GM21367 (cell line): ENCODE results near the gene ACBD6.
"Not testable (repeated sequence)": the region's sequence is repeated elsewhere in the genome, so short reads cannot be mapped to it uniquely, and the experiment has no call there.

ENCODE experiments used
- ATAC-seq: cut with Tn5 transposase; IDR thresholded peaks from one replicate; pipeline ENCODE4 v1.9.1; 2021; ENCODE audit not compliant: unreplicated experiment

The ACBD6 gene, protein sequence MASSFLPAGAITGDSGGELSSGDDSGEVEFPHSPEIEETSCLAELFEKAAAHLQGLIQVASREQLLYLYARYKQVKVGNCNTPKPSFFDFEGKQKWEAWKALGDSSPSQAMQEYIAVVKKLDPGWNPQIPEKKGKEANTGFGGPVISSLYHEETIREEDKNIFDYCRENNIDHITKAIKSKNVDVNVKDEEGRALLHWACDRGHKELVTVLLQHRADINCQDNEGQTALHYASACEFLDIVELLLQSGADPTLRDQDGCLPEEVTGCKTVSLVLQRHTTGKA

DNA sequence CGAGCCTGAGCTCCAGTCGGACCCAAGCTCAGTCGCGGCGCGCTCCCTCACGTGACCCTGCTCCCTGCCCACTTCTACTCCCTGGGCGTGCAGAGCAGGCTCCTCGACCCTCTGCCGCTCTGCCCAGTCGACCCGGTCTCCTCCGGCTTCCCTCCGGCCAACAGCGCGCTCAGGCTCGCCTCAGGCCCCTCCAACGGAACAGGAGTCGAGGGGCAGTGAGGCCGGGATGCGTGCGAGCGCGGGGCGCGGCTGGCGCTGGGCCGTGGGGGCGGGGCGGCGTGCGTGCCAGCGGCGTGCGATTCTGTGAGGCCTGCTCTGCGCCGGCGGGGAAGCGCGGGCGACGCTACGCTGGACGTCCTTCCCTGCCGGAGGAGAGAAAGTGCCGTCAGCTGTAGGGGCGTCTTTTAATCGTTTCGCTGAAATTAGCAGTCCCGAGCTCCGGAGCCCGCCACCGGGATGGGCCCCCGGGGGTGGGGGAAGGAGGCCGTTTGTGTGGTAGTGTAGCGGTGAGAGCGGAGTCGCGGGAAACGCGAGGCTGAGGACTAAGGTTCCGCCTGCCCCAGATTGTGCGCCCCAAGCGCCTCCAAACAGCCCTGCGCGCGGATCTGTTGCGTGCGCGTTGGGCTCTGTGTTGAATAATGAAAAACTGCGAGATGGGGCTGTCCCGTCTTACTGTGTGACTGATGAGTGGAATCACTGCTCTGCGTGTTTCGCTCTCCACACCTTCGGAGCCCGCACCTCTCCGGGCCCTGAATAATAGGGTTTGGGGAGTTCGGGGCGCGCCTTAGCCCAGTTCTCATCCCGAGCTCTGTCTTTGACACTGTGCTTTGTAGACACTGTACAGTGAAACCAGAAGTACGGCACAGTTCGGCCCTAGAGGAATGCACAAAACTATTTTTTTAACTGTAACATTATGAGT is at the start of gene ACBD6:
ACBD6 (minus strand) TSS at position 217 of the 919 bp plus-strand sequence. CDS start 311 bp downstream, outside the sequence.
- ATAC-seq: peak; percentile 85

DNA sequence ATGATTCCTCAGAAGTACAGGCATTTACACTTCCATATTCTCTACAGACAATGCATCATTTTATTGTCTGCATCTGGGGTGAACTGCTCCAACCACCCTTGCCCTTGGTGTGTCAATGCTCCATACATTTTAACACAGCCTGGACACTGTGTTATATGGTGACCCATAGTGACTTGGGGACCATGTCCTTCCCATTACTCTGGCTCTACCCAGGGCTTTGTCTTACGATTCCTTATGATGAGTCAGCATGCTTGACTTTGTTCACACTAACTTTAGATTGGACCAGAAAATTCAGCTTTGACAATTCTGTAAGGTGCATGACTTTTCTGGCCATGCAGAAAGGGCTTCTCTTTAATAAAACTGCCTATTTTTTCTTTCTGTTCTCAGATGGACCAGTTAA is 49.6 kb upstream of the ACBD6 start:
- ATAC-seq: no peak

DNA sequence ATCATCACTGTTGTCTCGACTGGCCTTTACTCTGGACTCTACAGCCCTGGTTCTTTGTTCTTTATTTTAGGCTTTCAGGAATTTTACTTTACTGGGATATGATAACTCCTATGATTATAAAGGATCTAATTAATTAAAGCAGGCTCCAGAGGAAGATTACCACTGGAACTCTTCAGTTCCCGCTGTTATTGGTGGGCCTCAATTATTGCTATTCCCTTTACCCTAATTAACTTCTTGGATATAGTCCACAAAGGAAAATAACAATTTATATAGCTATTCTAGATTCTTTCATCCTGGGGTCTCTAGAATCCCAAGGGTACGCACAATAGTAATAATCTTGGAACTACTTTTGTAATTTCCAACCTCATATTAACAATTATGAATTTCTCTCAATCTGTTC is 47.9 kb upstream of the ACBD6 start:
- no peak for ATAC-seq

DNA sequence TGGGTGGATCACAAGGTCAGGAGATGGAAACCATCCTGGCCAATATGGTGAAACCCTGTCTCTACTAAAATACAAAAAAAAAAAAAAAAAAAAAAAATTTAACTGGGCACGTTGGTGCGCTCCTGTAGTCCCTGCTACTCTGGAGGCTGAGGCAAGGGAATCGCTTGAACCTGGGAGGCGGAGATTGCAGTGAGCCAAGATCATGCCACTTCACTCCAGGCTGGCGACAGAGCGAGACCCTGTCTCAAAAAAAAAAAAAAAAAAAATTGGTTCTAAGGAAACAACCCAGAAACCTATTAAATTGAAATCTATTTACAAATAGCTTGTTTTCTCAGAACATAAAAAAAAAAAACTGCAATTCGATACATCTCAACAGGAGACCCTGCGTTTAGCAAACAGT is 47.4 kb upstream of the ACBD6 start:
- not testable (repeated sequence) for ATAC-seq

DNA sequence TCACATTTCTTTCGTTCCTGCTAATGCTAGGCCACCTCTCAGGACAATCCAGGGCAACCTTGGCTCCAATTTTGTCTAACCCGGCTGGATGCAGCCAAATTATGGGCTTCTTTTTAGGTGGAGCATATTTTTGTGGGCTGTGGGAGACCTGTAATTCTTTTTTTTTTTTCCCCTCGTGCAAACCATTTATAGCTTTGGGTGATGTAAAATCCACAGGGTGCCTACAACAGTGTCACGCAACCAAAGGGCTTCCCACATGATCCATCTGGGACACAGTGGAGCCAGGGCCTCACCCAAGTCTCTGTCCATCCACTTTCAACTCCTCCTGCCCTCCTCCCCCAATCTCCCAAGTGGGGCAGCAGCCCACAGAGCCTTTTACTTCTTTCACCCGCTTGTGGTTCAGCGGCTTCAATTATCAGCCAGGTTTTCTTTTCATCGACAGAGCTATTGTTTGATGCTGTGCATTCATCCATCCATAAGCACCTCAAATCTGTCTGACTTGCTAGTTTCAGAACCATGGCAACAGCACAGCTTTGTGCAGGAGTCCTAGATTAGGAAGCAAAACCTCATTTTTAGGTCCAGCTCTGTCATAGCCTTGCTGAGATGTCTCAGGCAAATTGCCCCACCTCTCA is 46.4 kb upstream of the ACBD6 start:
- ATAC-seq: no peak

DNA sequence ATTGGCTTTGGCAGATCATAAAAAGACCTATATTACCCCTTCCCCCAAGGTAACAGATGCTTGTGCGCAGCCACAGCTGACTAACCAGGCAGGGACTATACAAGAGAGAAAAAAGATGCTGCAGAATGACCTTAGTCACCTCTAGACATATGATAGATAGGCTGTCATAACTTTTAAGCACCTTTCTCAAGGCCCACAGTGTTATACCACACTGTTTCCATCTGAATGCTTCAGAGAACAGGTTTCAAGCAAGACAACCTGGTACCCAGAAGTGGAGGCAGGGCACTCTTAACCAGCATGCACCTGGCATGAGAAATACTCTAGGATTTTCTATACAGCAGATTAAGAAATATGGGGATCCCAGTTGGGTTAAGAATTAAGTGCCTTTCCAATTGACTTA is 43.6 kb upstream of the ACBD6 start:
- ATAC-seq: no peak

DNA sequence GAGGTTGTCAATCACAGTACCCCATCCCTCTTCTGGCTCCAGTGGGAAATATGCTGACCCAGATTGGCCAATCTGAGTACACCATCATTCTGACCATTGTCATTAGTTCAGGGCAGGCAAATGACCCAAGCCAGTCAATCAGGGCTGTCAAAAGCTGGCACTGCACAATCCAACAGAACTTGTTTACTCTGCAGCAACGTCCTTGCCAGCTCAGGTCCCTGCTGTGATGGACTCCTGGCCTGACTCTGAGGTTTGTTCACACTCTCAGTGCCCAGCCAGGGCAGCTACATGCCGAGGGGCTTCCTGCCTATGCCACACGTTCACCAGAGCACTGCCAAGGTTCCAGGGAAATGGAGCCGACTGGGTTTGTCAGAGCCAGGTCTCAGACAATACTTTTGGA is 41.7 kb upstream of the ACBD6 start:
- no peak for ATAC-seq

DNA sequence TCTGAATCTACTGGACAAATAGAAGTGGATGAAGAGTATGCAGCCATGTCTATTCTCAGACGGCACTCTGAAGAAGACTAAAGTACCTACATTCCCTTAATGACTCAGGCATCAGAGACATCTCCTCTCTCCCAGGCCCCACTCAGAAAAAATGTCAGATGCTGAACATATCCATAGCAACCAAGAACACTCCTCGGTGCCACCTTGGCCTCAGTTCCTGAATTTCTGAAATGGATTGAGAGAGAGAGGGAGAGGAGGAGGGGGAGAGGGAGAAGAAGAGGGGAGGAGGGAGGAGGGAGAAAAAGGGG is 40.4 kb upstream of the ACBD6 start:
- no peak for ATAC-seq

DNA sequence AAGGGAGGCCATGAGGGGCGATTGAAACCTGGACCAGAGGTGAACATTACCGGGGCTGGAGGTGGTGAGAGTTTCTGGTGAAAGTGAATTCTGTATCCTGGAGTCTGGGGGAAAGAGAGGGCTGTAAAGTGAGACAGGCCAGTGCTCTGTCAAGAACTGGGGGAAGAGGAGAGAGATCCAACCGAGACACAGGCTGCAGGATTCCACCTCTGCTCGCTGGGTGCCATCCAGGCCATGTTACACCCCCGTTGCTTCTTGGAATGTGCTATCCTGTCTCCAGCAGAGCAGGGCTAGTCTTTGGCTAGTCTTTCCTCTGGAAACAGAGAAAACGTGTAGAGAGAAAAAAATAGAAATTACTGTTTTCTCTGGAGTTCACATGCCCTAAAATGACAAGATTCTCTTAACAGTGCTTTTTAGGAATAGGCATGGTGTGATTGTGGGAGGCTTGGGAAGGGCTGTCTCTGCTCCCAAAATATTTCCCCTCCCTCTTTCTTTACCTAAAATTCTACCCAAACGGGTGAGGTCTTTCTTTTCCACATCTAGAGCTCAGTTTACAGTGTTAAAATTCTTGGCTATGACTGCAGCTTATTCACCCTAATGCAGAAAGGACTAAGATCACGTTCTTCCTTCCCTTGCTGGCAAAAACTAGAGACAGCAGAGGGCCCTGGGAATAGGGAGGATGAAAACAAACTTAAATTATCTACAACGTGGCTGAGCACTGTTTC is 39.9 kb upstream of the ACBD6 start:
- no peak for ATAC-seq

DNA sequence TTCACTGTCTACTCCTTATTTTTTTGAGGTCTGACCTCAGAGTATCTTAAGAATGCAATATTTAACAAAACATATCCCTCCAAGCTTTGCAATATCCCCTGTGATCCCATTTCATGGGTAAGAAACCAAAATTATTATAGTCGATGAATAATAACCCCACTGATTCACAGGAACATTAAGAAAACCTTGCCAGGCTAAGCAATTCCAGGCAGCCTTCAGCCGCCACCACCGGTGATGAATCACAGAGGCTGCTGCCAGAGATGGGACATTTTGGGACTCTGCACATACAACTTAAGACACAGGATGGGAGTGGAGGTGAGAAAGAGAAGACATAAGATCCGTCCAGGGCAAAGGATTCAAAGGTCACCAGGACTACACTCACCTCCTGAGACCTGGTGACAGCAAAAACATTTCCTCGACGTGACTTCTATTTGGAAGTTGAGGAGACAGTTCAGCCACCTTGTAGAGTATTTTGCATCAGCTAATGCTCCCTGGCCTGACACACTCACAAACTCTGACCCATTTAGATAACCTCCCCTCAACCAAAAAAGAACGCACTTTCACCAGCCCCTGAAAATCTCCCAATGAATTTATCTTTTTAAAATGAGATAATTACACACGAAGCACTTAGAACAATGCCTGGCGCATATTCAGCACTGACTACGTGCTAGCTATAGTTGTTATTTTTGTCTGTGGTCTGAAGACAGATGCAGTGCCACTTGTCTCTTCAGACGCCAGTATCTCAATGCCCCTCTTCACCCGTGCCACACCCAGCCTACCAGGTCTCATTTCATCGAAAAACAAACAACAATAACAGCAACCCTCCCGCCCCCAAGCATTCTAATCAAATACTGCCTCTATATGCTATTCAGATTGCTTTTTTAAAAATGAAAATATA is 38.6 kb upstream of the ACBD6 start:
- ATAC-seq: no peak

DNA sequence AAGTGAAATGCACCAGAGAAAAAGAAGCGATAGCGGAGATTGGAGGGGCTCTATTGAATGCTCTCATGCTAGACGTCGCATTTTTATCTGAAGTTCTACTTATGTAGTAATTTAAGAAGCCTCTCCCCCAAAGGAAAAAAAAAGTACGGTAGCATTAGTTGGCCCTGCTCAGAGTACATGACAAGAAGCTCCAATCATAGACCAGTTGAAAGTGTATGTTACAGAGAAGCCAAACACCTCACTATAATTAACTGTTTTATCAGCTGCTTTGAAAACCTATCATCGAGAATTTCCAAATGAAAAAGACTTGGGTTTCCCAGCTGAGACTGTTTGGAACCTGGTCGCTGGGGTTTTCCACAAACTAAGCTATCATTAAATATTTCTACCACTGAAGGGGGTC is 36.8 kb upstream of the ACBD6 start:
- ATAC-seq: no peak

DNA sequence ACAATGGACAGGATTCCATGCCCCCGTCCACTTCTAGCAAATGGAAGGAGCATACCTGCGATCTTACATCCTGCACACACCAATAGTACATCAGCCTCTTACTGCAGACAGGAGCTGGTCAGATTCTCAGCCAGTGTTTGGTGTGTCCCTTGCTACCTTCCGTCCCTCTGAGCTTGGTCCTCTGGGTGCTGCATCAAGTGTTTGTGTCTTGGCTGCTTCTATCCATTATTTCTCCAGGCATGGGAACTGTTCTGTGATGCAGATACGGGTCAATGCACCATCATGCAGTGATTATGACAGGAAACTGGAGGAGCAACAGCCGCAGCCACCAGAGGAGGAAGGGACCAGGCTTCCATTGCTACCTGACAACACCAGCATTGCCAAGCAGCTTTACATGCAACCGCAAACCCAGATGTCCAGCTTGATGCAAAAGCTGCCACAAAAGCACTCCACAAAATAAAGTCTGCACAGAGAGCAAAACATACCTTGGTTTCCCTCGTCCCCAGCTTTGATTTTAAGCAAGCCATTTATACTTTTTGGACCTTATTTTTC is 34.5 kb upstream of the ACBD6 start:
- no peak for ATAC-seq

DNA sequence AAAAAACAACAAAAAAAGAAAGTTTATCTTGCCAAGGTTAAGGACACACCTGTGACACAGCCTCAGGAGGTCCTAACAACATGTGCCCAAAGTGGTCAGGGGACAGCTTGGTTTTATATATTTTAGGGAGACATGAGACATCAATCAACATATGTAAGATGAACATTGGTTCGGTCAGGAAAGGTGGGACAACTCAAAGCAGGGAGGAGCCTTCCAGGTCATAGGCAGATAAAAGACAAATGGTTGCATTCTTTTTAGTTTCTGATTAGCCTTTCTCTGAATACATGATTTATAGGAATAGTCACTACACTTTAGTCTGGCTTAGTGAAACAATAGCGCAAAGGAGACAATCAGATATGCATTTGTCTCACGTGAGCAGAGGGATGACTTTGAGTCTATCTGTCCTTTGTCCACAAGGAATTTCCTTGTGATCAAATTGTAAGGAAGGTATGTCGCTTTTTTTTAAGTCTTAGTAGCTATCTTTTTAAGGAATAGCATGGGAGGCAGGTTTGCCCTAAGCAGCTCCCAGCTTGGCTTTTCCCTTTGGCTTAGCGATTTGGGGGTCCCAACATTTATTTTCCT is 33.1 kb upstream of the ACBD6 start:
- no peak for ATAC-seq

DNA sequence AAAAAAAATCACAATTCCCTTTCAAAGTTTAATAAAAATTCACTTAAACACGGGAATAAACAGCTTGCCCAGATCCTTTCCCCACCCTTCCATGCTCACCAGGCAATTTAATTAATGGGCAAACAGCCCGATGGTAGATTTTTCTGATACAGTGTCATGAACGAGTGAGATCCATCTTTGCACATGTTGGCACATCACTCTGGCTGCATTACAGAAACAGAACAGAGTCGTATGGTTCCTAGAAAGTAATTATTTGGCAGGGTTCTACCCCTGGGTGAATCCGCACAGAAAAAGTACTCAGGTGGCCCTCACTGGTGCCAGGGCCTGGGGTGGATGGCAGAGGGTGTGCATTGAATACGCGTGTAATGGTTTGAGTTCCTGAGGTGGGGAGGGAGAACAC is 31.8 kb upstream of the ACBD6 start:
- ATAC-seq: no peak

DNA sequence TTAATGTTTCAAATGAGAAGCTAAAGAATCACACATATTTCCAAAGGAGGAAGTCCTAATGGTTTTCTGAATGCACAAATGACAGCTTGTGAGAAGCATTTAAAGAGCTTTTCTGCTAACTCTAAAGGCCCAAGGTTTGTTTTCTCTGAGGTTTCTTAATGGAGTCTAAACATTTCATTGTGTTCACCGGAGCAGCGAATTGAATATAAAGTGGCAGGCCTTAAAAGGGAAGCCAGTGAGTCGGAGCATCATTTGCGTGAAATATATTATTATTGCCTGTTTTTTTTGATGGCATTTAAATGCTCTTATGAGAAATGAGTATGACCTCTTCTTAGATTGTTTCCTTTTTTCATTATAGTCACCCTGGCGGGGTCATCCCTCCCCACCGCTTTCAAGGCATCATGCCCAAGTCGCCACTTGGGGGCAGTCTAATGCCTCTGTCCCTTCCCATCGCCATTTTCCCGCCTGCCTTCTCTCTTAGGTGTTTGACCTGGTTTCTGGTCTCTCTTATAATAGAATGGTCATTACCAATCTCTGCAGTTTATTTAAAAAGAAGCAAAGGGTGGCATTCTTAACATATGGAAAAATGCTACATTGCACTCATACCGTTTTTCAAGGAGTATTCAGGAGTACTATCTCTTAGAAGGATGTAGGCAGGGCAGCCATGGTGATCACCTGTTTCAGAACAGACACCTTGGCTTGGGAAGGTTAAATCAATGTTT is 31.1 kb upstream of the ACBD6 start:
- no peak for ATAC-seq

DNA sequence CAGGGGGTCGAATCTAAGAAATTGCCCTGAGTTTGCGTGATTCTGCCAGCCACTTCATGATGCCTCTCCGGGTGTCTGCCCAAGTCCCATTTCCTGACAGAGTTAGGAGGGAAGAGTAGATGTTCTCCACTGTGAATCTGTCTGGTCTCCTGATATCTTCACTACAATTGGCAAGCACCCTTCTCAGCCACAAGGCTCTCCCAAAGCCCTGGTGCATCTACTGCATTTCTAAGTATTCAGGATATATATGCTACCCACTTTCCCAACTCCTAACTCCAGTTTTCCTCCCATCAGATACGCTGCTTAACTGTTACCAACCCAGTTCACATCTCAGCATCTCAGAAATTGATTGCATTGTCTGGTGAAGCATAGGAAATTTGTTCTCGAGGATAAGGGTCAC is 30.5 kb upstream of the ACBD6 start:
- no peak for ATAC-seq

DNA sequence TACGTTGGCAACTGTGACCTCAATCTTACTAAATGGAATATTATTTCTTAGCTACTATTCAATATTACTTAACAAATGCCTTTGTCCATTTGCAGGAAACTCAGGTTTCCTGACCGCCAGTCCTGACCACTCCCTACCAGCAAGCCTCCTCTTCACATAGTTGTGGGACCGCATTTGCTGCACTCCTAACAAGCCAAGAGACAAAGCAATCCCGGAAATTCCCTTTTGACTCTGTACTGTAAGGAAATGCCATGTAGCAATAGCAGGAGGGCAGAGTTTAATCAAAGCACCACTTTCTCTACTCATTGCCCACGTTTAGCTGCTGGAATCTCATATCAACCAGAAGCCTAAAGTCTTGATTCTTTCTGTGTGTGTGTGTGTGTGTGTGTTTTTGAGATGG is 28.1 kb upstream of the ACBD6 start:
- no peak for ATAC-seq

DNA sequence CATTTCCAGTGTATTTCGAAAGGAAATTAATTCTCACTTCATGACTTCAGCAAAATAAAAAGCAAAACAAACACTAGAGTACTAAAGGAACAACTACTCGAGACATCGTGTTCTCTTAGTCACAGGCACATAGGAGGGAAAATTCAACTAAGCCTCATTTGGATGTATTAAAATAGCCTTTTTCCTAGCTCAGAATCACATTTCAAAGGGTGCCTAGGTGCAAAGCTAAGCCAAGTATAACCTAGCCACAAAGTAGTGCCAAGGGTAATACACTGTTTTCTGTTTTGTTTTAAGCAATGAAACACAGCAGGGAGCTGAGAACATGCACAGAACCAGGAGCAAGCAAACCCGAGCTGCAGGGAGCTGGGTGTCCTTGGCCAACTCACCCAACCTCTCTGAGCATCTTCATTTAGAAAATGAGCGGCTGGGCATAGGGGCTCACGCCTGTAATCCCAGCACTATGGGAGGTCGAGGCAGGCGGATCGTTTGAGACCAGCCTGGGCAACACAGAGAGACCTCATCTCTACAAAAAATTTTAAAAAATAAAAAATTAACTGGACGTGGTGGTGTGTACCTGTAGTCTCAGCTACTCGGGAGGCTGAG is 26.6 kb upstream of the ACBD6 start:
- ATAC-seq: no peak
